SK-N-SH treated with all-trans-retinoic acid at 6 μM for 48 hours (cell line): Measurements from ENCODE around the gene GPSM3.
"Not testable (repeated sequence)": the region's sequence is repeated elsewhere in the genome, so short reads cannot be mapped to it uniquely, and the experiment has no call there.

Source experiments
- ATAC-seq: fragments of 200-7000 bp; cut with Tn5 transposase; 3 replicates; pipeline ENCODE4 v1.9.1; 2020; ENCODE audit warnings: mild to moderate bottlenecking, moderate library complexity
- ARNTL ChIP-seq: fragments of 450-650 bp; formaldehyde crosslinking; IDR thresholded peaks from 2 replicates; pipeline ENCODE4 v1.5.0; 2020; ENCODE audit warnings: low read depth, mild to moderate bottlenecking, moderate library complexity, borderline replicate concordance
- CSDC2 ChIP-seq: fragments of 250-450 bp; sonication (Bioruptor Pico); IDR thresholded peaks from 2 replicates; pipeline ENCODE4 v1.5.0; 2020; ENCODE audit warnings: mild to moderate bottlenecking, moderate library complexity
- ESRRG ChIP-seq: fragments of 250-450 bp; sonication (Bioruptor Pico); IDR thresholded peaks from 2 replicates; pipeline ENCODE4 v1.6.1; 2021; ENCODE audit warnings: mild to moderate bottlenecking
- GLIS3 ChIP-seq: fragments of 250-450 bp; sonication (Bioruptor Pico); IDR thresholded peaks from 2 replicates; pipeline ENCODE4 v1.5.0; 2020; ENCODE audit warnings: mild to moderate bottlenecking, moderate library complexity
- ISL1 ChIP-seq: fragments of 250-450 bp; sonication (Bioruptor Pico); IDR thresholded peaks from 2 replicates; pipeline ENCODE4 v2.1.2; 2022; ENCODE audit warnings: mild to moderate bottlenecking, moderate library complexity
- OSR1 ChIP-seq: fragments of 250-450 bp; sonication (Bioruptor Pico); IDR thresholded peaks from 2 replicates; pipeline ENCODE4 v1.8.0; 2022; ENCODE audit warnings: moderate library complexity, mild to moderate bottlenecking, inconsistent platforms
- PPARA ChIP-seq: fragments of 250-450 bp; sonication (Bioruptor Pico); IDR thresholded peaks from 2 replicates; pipeline ENCODE4 v1.5.0; 2020; ENCODE audit warnings: mild to moderate bottlenecking, borderline replicate concordance
- RARB ChIP-seq: fragments of 250-450 bp; sonication (Bioruptor Pico); IDR thresholded peaks from 2 replicates; pipeline ENCODE4 v1.8.0; 2021; ENCODE audit warnings: mild to moderate bottlenecking, moderate library complexity
- SNAI2 ChIP-seq: fragments of 250-450 bp; sonication (Bioruptor Pico); IDR thresholded peaks from 2 replicates; pipeline ENCODE4 v1.5.0; 2020; ENCODE audit warnings: mild to moderate bottlenecking, moderate library complexity
- TCF4 ChIP-seq: fragments of 250-450 bp; sonication (Bioruptor Pico); IDR thresholded peaks from 2 replicates; pipeline ENCODE4 v1.8.0; 2021; ENCODE audit warnings: mild to moderate bottlenecking, moderate library complexity, borderline replicate concordance
- TOX ChIP-seq: fragments of 250-450 bp; sonication (Bioruptor Pico); IDR thresholded peaks from 2 replicates; pipeline ENCODE4 v1.8.0; 2021; ENCODE audit warnings: mild to moderate bottlenecking, moderate library complexity, borderline replicate concordance
- ZC3H10 ChIP-seq: fragments of 250-450 bp; sonication (Bioruptor Pico); IDR thresholded peaks from 2 replicates; pipeline ENCODE4 v1.5.1; 2021; ENCODE audit warnings: mild to moderate bottlenecking, moderate library complexity
- ZFP3 ChIP-seq: fragments of 250-450 bp; sonication (Bioruptor Pico); IDR thresholded peaks from 2 replicates; pipeline ENCODE4 v1.5.0; 2020; ENCODE audit warnings: mild to moderate bottlenecking, moderate library complexity
- ZFP30 ChIP-seq: fragments of 450-650 bp; formaldehyde crosslinking; IDR thresholded peaks from 2 replicates; pipeline ENCODE4 v1.5.0; 2022; ENCODE audit warnings: mild to moderate bottlenecking, moderate library complexity
- ZNF8 ChIP-seq: fragments of 450-650 bp; formaldehyde crosslinking; IDR thresholded peaks from 2 replicates; pipeline ENCODE4 v1.5.0; 2020; ENCODE audit warnings: mild to moderate bottlenecking, moderate library complexity
- TF ChIP-seq, protein P1 (sequence below): fragments of 250-450 bp; sonication (Bioruptor Pico); IDR thresholded peaks from 2 replicates; pipeline ENCODE4 v1.8.0; 2020; ENCODE audit warnings: mild to moderate bottlenecking, moderate library complexity, borderline replicate concordance
- TF ChIP-seq, protein P2 (sequence below): fragments of 250-450 bp; sonication (Bioruptor Pico); IDR thresholded peaks from 2 replicates; pipeline ENCODE4 v1.8.0; 2021; ENCODE audit warnings: low read depth, mild to moderate bottlenecking, moderate library complexity, borderline replicate concordance
- TF ChIP-seq, protein P3 (sequence below): fragments of 250-450 bp; sonication (Bioruptor Pico); IDR thresholded peaks from 2 replicates; pipeline ENCODE4 v1.5.1; 2021; ENCODE audit warnings: mild to moderate bottlenecking, moderate library complexity
- TF ChIP-seq, protein P4 (sequence below): fragments of 250-450 bp; sonication (Bioruptor Pico); IDR thresholded peaks from 2 replicates; pipeline ENCODE4 v1.5.1; 2020; ENCODE audit warnings: low read depth, mild to moderate bottlenecking, moderate library complexity

GPSM3 gene

DNA sequence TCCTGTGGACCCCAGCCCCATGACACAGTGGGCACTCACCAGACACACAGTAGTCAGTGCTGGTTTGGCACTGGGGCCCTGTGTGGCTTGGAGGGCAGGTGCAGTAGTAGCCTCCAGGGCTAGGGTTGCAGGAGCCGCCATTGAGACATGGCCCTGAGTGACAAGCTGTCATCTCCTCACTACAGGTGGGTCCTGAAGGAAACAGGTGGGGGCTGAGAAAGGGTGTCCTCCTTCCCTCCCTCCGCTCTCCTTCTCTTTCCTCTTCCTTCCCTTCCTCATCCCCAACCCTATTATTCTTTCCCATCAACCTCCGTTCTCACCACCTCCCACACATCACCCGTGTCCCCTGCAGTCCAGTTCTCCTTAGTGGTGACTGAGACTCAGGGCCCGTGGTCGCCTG lies 21.2 kb upstream of the GPSM3 start (continued):
- TF ChIP-seq, protein P1, sequence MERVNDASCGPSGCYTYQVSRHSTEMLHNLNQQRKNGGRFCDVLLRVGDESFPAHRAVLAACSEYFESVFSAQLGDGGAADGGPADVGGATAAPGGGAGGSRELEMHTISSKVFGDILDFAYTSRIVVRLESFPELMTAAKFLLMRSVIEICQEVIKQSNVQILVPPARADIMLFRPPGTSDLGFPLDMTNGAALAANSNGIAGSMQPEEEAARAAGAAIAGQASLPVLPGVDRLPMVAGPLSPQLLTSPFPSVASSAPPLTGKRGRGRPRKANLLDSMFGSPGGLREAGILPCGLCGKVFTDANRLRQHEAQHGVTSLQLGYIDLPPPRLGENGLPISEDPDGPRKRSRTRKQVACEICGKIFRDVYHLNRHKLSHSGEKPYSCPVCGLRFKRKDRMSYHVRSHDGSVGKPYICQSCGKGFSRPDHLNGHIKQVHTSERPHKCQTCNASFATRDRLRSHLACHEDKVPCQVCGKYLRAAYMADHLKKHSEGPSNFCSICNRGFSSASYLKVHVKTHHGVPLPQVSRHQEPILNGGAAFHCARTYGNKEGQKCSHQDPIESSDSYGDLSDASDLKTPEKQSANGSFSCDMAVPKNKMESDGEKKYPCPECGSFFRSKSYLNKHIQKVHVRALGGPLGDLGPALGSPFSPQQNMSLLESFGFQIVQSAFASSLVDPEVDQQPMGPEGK (CRISPR knock-in tag): no peak
- TF ChIP-seq ISL1 (CRISPR knock-in tag) (no peak), GLIS3 (no peak)
- TF ChIP-seq, protein P2, sequence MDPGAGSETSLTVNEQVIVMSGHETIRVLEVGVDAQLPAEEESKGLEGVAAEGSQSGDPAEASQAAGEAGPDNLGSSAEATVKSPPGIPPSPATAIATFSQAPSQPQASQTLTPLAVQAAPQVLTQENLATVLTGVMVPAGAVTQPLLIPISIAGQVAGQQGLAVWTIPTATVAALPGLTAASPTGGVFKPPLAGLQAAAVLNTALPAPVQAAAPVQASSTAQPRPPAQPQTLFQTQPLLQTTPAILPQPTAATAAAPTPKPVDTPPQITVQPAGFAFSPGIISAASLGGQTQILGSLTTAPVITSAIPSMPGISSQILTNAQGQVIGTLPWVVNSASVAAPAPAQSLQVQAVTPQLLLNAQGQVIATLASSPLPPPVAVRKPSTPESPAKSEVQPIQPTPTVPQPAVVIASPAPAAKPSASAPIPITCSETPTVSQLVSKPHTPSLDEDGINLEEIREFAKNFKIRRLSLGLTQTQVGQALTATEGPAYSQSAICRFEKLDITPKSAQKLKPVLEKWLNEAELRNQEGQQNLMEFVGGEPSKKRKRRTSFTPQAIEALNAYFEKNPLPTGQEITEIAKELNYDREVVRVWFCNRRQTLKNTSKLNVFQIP (CRISPR knock-in tag): no peak

DNA sequence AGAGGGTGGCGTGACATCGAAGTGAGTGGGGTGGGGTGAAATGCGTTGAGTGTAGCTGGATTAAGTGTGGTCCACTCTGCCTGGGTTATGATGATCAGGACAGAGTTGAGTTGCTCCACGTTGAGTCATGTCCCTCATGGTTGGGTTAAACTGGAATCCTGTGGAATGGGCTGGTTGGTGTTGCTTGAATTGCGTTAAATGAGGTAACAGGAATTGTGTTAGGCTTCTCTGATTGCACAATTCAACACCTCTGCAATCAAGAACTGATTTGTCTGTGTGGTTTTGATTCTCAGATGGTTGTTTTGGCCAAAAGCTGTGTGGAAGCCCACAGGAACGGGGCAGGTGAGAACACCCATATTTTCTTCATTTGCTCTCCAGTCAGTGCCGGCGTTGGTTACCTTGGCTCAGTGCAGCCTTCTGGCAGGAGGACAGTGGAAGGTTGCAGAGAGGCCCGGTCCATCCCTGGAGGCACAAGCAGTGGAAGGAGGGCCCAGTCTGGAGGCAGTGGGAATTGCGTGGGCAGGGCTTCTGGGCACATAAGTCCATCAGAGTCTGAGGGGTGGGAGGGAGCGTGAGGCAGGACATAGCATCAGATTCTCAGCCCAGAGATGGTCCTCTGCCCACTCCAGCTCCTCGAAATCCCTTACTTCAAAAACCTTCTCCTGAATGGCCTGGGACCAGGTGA lies 19.8 kb upstream of the GPSM3 start:
- TF ChIP-seq, protein P3, sequence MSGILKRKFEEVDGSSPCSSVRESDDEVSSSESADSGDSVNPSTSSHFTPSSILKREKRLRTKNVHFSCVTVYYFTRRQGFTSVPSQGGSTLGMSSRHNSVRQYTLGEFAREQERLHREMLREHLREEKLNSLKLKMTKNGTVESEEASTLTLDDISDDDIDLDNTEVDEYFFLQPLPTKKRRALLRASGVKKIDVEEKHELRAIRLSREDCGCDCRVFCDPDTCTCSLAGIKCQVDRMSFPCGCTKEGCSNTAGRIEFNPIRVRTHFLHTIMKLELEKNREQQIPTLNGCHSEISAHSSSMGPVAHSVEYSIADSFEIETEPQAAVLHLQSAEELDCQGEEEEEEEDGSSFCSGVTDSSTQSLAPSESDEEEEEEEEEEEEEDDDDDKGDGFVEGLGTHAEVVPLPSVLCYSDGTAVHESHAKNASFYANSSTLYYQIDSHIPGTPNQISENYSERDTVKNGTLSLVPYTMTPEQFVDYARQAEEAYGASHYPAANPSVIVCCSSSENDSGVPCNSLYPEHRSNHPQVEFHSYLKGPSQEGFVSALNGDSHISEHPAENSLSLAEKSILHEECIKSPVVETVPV (CRISPR knock-in tag): no peak
- TF ChIP-seq PPARA (CRISPR knock-in tag) (no peak), ISL1 (CRISPR knock-in tag) (no peak), TOX (CRISPR knock-in tag) (no peak), ZFP30 (CRISPR knock-in tag) (no peak), ESRRG (CRISPR knock-in tag) (no peak), TCF4 (CRISPR knock-in tag) (no peak), ZNF8 (CRISPR knock-in tag) (no peak), RARB (CRISPR knock-in tag) (no peak), ARNTL (CRISPR knock-in tag) (no peak)
- TF ChIP-seq, protein P2 (CRISPR knock-in tag): no peak
- TF ChIP-seq, protein P4, sequence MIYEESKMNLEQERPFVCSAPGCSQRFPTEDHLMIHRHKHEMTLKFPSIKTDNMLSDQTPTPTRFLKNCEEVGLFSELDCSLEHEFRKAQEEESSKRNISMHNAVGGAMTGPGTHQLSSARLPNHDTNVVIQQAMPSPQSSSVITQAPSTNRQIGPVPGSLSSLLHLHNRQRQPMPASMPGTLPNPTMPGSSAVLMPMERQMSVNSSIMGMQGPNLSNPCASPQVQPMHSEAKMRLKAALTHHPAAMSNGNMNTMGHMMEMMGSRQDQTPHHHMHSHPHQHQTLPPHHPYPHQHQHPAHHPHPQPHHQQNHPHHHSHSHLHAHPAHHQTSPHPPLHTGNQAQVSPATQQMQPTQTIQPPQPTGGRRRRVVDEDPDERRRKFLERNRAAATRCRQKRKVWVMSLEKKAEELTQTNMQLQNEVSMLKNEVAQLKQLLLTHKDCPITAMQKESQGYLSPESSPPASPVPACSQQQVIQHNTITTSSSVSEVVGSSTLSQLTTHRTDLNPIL (CRISPR knock-in tag): no peak
- TF ChIP-seq, all 23 proteins: peak for 0
- ATAC-seq: no peak

DNA sequence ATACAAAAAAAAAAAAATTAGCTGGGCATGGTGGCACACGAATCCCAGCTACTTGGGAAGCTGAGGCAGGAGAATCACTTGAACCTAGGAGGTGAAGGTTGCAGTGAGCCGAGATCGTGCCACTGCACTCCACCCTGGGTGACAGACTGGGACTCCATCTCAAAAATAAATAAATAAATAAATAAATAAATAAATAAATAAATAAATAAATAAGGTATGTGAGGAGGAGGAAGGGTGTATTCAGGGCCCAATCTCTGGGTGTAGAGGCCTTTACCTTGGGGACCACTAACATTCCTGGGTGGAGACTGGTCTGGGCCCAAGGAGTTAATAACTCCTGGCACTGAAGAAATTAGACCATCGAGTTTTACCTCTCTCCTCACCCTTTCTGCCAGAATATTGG lies 19.0 kb upstream of the GPSM3 start:
- not testable (repeated sequence) for ATAC-seq

DNA sequence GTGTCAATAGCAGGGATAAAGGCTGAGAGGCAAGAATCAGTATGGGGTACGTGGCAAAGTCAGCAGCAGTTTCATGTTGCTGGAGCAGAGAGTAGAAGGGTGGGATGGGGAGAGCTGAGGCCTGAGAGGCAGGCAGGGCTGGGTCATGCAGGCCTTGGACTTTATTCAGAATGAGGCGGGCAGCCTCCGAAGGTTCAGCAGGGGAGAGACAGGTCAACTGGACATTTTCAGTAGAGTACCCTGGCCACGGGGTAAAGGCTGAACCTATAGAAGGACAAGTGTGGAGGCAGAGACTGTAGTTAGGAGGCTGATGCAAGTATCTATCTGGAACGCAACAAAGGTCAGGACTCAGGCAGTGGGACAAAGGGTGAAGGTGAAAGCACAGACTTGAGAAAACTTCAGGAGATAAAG lies 17.8 kb upstream of the GPSM3 start:
- ATAC-seq: no peak
- TF ChIP-seq ZFP3 (CRISPR knock-in tag) (no peak), ESRRG (CRISPR knock-in tag) (no peak), SNAI2 (CRISPR knock-in tag) (no peak), ARNTL (CRISPR knock-in tag) (no peak), TCF4 (CRISPR knock-in tag) (no peak), PPARA (CRISPR knock-in tag) (no peak), RARB (CRISPR knock-in tag) (no peak), ZNF8 (CRISPR knock-in tag) (no peak), ZC3H10 (CRISPR knock-in tag) (no peak), CSDC2 (CRISPR knock-in tag) (no peak), ZFP30 (CRISPR knock-in tag) (no peak), TOX (CRISPR knock-in tag) (no peak), OSR1 (CRISPR knock-in tag) (no peak), GLIS3 (no peak)
- TF ChIP-seq, protein P3 (CRISPR knock-in tag): no peak
- TF ChIP-seq, protein P2 (CRISPR knock-in tag): no peak
- TF ChIP-seq, protein P4 (CRISPR knock-in tag): no peak
